AG09309 (cell line): Measurements from ENCODE around the gene COG7.

ENCODE experiments used
- DNase-seq: peaks from one replicate; pipeline ENCODE4 v3.0.0-alpha.2; 2010; ENCODE audit warnings: low read depth
- H3K4me3 ChIP-seq: 2 replicates; pipeline ENCODE4 v1.5.1; 2011; ENCODE audit warnings: mild to moderate bottlenecking, low read depth, low read length, moderate library complexity; ENCODE audit not compliant: control insufficient read depth
- CTCF ChIP-seq: IDR thresholded peaks from 2 replicates; pipeline ENCODE4 v1.5.1; 2011; ENCODE audit warnings: mild to moderate bottlenecking, low read depth, low read length, inconsistent platforms; ENCODE audit not compliant: insufficient read depth, control insufficient read depth; ENCODE audit errors: missing control alignments

COG7 gene

GRCh38 chr16:23343643-23344612, 109.1 kb downstream of the COG7 start:
- no peak for DNase-seq
- no peak for TF ChIP-seq CTCF
- no peak overlapping the region for H3K4me3 ChIP-seq

DNA sequence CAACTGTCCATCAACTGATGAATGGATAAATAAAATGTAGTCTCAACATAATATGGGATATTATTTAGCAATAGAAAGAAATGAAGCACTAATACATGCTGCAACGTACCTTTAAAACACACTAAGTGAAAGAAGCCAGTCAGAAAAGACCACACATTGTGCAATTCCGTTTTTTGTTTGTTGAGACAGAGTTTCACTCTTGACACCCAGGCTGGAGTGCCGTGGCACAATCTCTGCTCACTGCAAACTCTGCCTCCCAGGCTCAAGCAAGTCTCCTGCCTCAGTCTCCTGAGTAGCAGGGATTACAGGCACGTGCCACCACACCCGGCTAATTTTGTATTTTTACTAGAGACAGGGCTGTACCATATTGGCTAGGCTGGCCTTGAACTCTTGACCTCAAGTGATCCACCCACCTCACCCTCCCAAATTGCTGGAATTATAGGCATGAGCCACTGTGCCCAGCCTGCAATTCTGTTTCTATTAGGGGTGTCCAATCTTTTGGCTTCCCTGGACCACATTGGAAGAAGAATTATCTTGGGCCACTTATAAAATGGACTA, 110.8 kb downstream of the COG7 start:
- H3K4me3 ChIP-seq = no peak overlapping the region
- DNase-seq = no peak
- TF ChIP-seq CTCF = no peak

DNA sequence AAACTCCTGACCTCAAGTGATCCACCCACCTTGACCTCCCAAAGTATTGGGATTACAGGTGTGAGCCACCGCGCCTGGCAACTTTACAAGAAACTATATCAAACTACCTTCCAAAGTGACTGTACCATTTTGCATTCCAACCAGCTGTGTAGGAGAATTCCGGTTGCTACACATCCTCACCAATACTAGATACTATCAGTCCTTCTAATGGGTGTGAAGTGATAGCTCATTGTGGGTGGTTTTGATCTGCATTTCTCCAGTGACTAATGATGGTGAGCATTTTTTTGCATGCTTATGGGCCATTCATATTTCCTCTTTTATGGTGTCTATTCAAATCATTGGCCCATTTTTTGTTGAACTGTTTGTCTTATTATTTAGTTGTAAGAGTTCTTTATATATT, 113.2 kb downstream of the COG7 start:
- no peak overlapping the region for H3K4me3 ChIP-seq
- TF ChIP-seq CTCF = no peak
- no peak for DNase-seq
